ENCODE results near the gene CSNK1A1L. TPM values are rescaled to one million over a fixed set of nuclear protein-coding genes. Genes with fewer than 3 reads are reported as not detected.

Gene CSNK1A1L
- total and polyA plus RNA-seq, 2 of the 13 experiments (the other 11 are each of a cell fraction or from before 2014, with no cell fraction given): not detected

GRCh38 chr13:37069597-37070103 is 35.8 kb downstream of the CSNK1A1L start (continued):
- TF ChIP-seq ARNTL (CRISPR knock-in tag; IDR thresholded peaks at IDR 0.05) (no peak), HNRNPL (IDR thresholded peaks at IDR 0.05; ENCODE audit: low read depth, low read length) (no peak), ZMAT3 (CRISPR knock-in tag; conservative IDR thresholded peaks at IDR 0.05) (no peak), PHF21A (CRISPR knock-in tag; IDR thresholded peaks at IDR 0.05) (no peak), ZNF883 (CRISPR knock-in tag; IDR thresholded peaks at IDR 0.05; ENCODE audit: not compliant biosample characterization) (no peak), ZSCAN21 (CRISPR knock-in tag; IDR thresholded peaks at IDR 0.05; ENCODE audit: borderline replicate concordance) (no peak), SNAPC2 (CRISPR knock-in tag; IDR thresholded peaks at IDR 0.05) (no peak), ZNF761 (CRISPR knock-in tag; conservative IDR thresholded peaks at IDR 0.05) (no peak), ZNF317 (CRISPR knock-in tag; IDR thresholded peaks at IDR 0.05) (no peak), ZNF414 (CRISPR knock-in tag; IDR thresholded peaks at IDR 0.05) (no peak), PLRG1 (conservative IDR thresholded peaks at IDR 0.05) (no peak), ZFX (CRISPR knock-in tag; IDR thresholded peaks at IDR 0.05; ENCODE audit: low read depth) (peak; percentile 43), ISL2 (CRISPR knock-in tag; IDR thresholded peaks at IDR 0.05) (no peak), DR1 (CRISPR knock-in tag; IDR thresholded peaks at IDR 0.05) (no peak), HBP1 (CRISPR knock-in tag; IDR thresholded peaks at IDR 0.05; ENCODE audit: low read depth) (no peak), ZNF275 (CRISPR knock-in tag; IDR thresholded peaks at IDR 0.05; ENCODE audit: borderline replicate concordance) (no peak), PRDM10 (CRISPR knock-in tag; IDR thresholded peaks at IDR 0.05; ENCODE audit: low read depth) (peak; percentile 37; the same call in 1 of the 2 replicates), PHF8 (CRISPR knock-in tag; IDR thresholded peaks at IDR 0.05) (peak; percentile 18; the same call in 1 of the 2 replicates), SRF (IDR thresholded peaks at IDR 0.05; ENCODE audit: low read depth, low read length) (no peak), ZNF282 (IDR thresholded peaks at IDR 0.05; ENCODE audit: partially characterized antibody) (no peak), ZNF441 (CRISPR knock-in tag; IDR thresholded peaks at IDR 0.05; ENCODE audit: borderline replicate concordance) (no peak)
- TF ChIP-seq, protein P1, sequence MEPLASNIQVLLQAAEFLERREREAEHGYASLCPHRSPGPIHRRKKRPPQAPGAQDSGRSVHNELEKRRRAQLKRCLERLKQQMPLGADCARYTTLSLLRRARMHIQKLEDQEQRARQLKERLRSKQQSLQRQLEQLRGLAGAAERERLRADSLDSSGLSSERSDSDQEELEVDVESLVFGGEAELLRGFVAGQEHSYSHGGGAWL (CRISPR knock-in tag; IDR thresholded peaks at IDR 0.05): no peak
